Neural crest cell (in vitro differentiated cells): ENCODE results near the gene KRTAP19-7. TPM values are rescaled to one million over a fixed set of nuclear protein-coding genes. Genes with fewer than 3 reads are reported as not detected.

Experiments
- DNase-seq: peaks from one replicate; pipeline ENCODE4 v3.0.0; 2021; ENCODE audit warnings: low read depth, mixed read lengths, low spot score
- H3K27ac Mint-ChIP-seq: one replicate; pipeline ENCODE4 v1.8.0; 2021; ENCODE audit warnings: mild to moderate bottlenecking, mixed read lengths; ENCODE audit not compliant: unreplicated experiment
- H3K27me3 Mint-ChIP-seq: 2 replicates; pipeline ENCODE4 v1.8.0; 2021; ENCODE audit warnings: low read depth, mild to moderate bottlenecking, mixed read lengths
- H3K36me3 Mint-ChIP-seq: 2 replicates; pipeline ENCODE4 v1.8.0; 2021; ENCODE audit warnings: low read depth, mild to moderate bottlenecking, mixed read lengths
- H3K4me1 Mint-ChIP-seq: 2 replicates; pipeline ENCODE4 v1.8.0; 2021; ENCODE audit warnings: mixed read lengths
- H3K4me3 Mint-ChIP-seq: one replicate; pipeline ENCODE4 v1.8.0; 2021; ENCODE audit warnings: mild to moderate bottlenecking, mixed read lengths
- H3K9me3 Mint-ChIP-seq: 2 replicates; pipeline ENCODE4 v1.8.0; 2021; ENCODE audit warnings: mixed read lengths
- total RNA-seq: library from RNA; stranded (reverse); gene quantifications from 2 replicates; pipeline ENCODE4 v1.2.1, GENCODE V29; 2021
- TF ChIP-seq, protein P1 (sequence below): fragments of 200-600 bp; sonication (generic); conservative IDR thresholded peaks from 2 replicates; pipeline ENCODE4 v1.5.0; 2021; ENCODE audit warnings: antibody characterized with exemption, mild to moderate bottlenecking

The KRTAP19-7 gene
- total RNA-seq, 1 donor from 2014 or later, result not detected

DNA sequence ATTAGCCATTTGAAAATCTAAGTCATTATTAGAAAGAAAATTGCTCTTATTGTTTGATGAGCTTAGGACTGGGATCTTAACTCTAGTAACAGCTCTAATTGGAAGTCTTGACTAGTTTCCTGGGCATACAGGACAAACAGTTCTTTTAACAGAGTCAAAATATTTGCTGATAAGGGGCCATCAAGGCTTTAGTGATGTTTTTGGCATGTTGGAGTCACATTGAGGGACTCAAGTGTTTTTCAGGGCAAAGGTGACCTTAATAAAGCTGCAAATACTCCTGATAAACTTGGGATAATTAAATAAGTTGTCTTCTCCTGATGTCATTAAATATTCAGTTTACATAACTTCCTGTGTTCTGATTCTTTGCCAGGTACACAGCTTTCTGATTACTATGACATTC lies 6.5 kb upstream of the KRTAP19-7 start:
- peaks cover 13% of the 10 kb centered on the region for H3K9me3 Mint-ChIP-seq
- TF ChIP-seq, protein P1, sequence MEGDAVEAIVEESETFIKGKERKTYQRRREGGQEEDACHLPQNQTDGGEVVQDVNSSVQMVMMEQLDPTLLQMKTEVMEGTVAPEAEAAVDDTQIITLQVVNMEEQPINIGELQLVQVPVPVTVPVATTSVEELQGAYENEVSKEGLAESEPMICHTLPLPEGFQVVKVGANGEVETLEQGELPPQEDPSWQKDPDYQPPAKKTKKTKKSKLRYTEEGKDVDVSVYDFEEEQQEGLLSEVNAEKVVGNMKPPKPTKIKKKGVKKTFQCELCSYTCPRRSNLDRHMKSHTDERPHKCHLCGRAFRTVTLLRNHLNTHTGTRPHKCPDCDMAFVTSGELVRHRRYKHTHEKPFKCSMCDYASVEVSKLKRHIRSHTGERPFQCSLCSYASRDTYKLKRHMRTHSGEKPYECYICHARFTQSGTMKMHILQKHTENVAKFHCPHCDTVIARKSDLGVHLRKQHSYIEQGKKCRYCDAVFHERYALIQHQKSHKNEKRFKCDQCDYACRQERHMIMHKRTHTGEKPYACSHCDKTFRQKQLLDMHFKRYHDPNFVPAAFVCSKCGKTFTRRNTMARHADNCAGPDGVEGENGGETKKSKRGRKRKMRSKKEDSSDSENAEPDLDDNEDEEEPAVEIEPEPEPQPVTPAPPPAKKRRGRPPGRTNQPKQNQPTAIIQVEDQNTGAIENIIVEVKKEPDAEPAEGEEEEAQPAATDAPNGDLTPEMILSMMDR, result no peak
- H3K36me3 Mint-ChIP-seq, result no peaks in the 10 kb centered on the region
- H3K27ac Mint-ChIP-seq, result no peak overlapping the region
- no peak for DNase-seq
- no peaks in the 10 kb centered on the region for H3K4me1 Mint-ChIP-seq
- H3K4me3 Mint-ChIP-seq, result no peak overlapping the region
- H3K27me3 Mint-ChIP-seq, result no peaks in the 10 kb centered on the region

- H3K4me3 Mint-ChIP-seq, result no peak overlapping the region
- H3K27ac Mint-ChIP-seq, result no peak overlapping the region
- H3K36me3 Mint-ChIP-seq, result peaks cover 3% of the 10 kb centered on the region
- H3K9me3 Mint-ChIP-seq, result peaks cover 7% of the 10 kb centered on the region
- no peaks in the 10 kb centered on the region for H3K4me1 Mint-ChIP-seq
- TF ChIP-seq, protein P1, result no peak
- no peak for DNase-seq
- no peaks in the 10 kb centered on the region for H3K27me3 Mint-ChIP-seq
These were observed 2.5 kb upstream of the KRTAP19-7 start for GRCh38 chr21:30563630-30564029.

- Mint-ChIP-seq H3K4me3 (no peak overlapping the region), H3K27ac (no peak overlapping the region), H3K27me3 (no peaks in the 10 kb centered on the region), H3K36me3 (peaks cover 3% of the 10 kb centered on the region), H3K9me3 (peaks cover 7% of the 10 kb centered on the region), H3K4me1 (no peaks in the 10 kb centered on the region)
- DNase-seq, result no peak
- TF ChIP-seq, protein P1, result no peak
These were observed 2.0 kb upstream of the KRTAP19-7 start for GRCh38 chr21:30563072-30563471.

DNA sequence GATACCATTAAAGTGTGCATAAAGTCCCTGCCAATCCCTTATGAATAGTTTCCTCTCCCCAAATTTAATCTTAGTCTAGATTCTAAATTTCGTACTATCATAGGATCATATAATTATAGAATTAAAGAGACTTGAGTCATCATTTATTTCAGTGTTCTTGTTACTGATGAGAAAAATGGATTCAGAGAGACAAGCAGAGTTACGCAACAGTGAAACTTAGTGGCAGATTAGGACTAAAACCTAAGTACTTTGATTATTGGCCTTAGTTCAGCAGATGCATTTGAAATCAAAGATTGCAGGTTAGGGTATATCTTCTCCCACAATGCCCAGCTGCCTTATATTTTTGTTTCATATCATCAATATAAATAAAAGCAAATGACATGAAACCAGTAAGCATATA lies 843 bp upstream of the KRTAP19-7 start:
- H3K4me3 Mint-ChIP-seq, result no peak overlapping the region
- no peaks in the 10 kb centered on the region for H3K27me3 Mint-ChIP-seq
- H3K27ac Mint-ChIP-seq, result no peak overlapping the region
- no peak for DNase-seq
- H3K36me3 Mint-ChIP-seq, result peaks cover 3% of the 10 kb centered on the region
- TF ChIP-seq, protein P1, result no peak
- H3K9me3 Mint-ChIP-seq, result peaks cover 10% of the 10 kb centered on the region
- no peaks in the 10 kb centered on the region for H3K4me1 Mint-ChIP-seq

DNA sequence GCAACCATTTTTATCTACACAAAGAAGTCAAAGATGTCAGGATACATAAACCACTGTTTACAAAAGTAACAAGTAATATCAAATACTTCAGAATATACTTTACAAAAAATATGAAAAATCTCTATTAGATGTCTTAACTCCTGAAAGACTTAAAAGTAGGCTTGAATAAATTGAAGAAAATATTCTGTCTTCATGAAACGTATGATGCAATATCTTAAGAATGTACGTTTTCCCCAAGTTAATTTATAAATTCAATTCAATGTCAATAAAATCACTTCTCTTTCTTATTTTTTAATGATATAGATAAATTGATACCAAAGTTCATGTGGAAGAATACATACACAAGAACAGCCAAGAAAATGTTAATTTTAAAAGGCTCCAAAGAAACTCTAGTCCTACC lies 6.0 kb downstream of the KRTAP19-7 start:
- Mint-ChIP-seq H3K36me3 (peaks cover 3% of the 10 kb centered on the region), H3K9me3 (peaks cover 20% of the 10 kb centered on the region), H3K4me3 (no peak overlapping the region), H3K4me1 (no peaks in the 10 kb centered on the region), H3K27ac (no peak overlapping the region), H3K27me3 (no peaks in the 10 kb centered on the region)
- TF ChIP-seq, protein P1, result no peak
- no peak for DNase-seq

GRCh38 chr21:30552782-30553181 lies 8.3 kb downstream of the KRTAP19-7 start:
- TF ChIP-seq, protein P1, result no peak
- Mint-ChIP-seq H3K27ac (no peak overlapping the region), H3K4me3 (no peak overlapping the region), H3K36me3 (peaks cover 6% of the 10 kb centered on the region), H3K27me3 (no peaks in the 10 kb centered on the region), H3K4me1 (no peaks in the 10 kb centered on the region), H3K9me3 (peaks cover 24% of the 10 kb centered on the region)
- no peak for DNase-seq
